ENCODE data around the gene RNF144A.

DNA sequence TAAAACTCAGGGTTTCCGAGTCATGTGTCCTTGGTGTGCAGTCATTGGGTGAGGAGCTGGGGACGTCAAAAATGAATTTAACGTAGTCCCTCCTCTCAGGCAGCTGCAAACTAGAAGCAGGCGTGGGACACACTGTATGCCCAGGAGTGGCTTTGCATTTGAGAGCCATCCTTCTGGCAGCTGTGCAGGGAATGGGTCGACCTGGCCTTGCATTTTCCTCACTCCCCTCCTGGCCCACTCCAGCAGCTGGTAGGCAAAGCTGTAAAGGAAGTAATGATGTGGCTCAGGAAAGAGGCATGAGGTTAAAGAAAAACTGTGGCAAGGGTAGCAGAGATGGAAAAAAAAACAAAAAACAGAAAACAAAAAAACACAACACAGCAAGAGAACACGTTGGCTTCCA lies 46.5 kb downstream of the RNF144A start:
- TF ChIP-seq, protein P1, sequence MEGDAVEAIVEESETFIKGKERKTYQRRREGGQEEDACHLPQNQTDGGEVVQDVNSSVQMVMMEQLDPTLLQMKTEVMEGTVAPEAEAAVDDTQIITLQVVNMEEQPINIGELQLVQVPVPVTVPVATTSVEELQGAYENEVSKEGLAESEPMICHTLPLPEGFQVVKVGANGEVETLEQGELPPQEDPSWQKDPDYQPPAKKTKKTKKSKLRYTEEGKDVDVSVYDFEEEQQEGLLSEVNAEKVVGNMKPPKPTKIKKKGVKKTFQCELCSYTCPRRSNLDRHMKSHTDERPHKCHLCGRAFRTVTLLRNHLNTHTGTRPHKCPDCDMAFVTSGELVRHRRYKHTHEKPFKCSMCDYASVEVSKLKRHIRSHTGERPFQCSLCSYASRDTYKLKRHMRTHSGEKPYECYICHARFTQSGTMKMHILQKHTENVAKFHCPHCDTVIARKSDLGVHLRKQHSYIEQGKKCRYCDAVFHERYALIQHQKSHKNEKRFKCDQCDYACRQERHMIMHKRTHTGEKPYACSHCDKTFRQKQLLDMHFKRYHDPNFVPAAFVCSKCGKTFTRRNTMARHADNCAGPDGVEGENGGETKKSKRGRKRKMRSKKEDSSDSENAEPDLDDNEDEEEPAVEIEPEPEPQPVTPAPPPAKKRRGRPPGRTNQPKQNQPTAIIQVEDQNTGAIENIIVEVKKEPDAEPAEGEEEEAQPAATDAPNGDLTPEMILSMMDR (IDR thresholded peaks at IDR 0.05 in 8 of 11, conservative IDR thresholded peaks at IDR 0.05 in 3 of 11), result no peak
- TF ChIP-seq POLR2A (IDR thresholded peaks at IDR 0.05), result no peak
- TF ChIP-seq POLR2AphosphoS5 (IDR thresholded peaks at IDR 0.05), result peak in 2 of 3 donors; percentile 38 to 65
